ENCODE measurements around the gene SEC24B.

SEC24B gene

GRCh38 chr4:109433205-109434006 lies at the start of gene SEC24B:
TSS of gene SEC24B (plus strand) at chr4:109433815. CDS start at chr4:109433870, 55 bp downstream.
- DNase-seq (ENCODE audit: low read depth), result no peak

- DNase-seq (ENCODE audit: low read depth), result no peak
These were observed 49.8 kb upstream of the SEC24B start for GRCh38 chr4:109383823-109384222.

GRCh38 chr4:109385260-109385659 lies 48.4 kb upstream of the SEC24B start:
- DNase-seq (ENCODE audit: low read depth), result no peak

- no peak for DNase-seq (ENCODE audit: low read depth)
These were observed 44.1 kb upstream of the SEC24B start for GRCh38 chr4:109389369-109390114.

GRCh38 chr4:109390115-109390768 lies 43.4 kb upstream of the SEC24B start:
- no peak for DNase-seq (ENCODE audit: low read depth)

GRCh38 chr4:109395694-109396093 lies 37.9 kb upstream of the SEC24B start:
- no peak for DNase-seq (ENCODE audit: low read depth)

GRCh38 chr4:109398928-109399327 lies 34.7 kb upstream of the SEC24B start:
- DNase-seq (ENCODE audit: low read depth), result no peak

- DNase-seq (ENCODE audit: low read depth), result peak; percentile 16
These were observed 27.2 kb upstream of the SEC24B start for GRCh38 chr4:109406337-109406931.

GRCh38 chr4:109407027-109407737 lies 26.4 kb upstream of the SEC24B start:
- no peak for DNase-seq (ENCODE audit: low read depth)

- DNase-seq (ENCODE audit: low read depth), result no peak
These were observed 24.9 kb upstream of the SEC24B start for GRCh38 chr4:109408711-109409110.

- no peak for DNase-seq (ENCODE audit: low read depth)
These were observed 23.4 kb upstream of the SEC24B start for GRCh38 chr4:109410226-109410625.

GRCh38 chr4:109410776-109411175 lies 22.8 kb upstream of the SEC24B start:
- no peak for DNase-seq (ENCODE audit: low read depth)

GRCh38 chr4:109411964-109412363 lies 21.7 kb upstream of the SEC24B start:
- DNase-seq (ENCODE audit: low read depth), result no peak

GRCh38 chr4:109412776-109413175 lies 20.8 kb upstream of the SEC24B start:
- no peak for DNase-seq (ENCODE audit: low read depth)

- no peak for DNase-seq (ENCODE audit: low read depth)
These were observed 18.7 kb upstream of the SEC24B start for GRCh38 chr4:109414938-109415337.

GRCh38 chr4:109418588-109418987 lies 15.0 kb upstream of the SEC24B start:
- DNase-seq (ENCODE audit: low read depth), result no peak

GRCh38 chr4:109419679-109420078 lies 13.9 kb upstream of the SEC24B start:
- no peak for DNase-seq (ENCODE audit: low read depth)

GRCh38 chr4:109424093-109424841 lies 9.3 kb upstream of the SEC24B start:
- no peak for DNase-seq (ENCODE audit: low read depth)

GRCh38 chr4:109425405-109425804 lies 8.2 kb upstream of the SEC24B start:
- no peak for DNase-seq (ENCODE audit: low read depth)

- DNase-seq (ENCODE audit: low read depth), result no peak
These were observed 4.1 kb upstream of the SEC24B start for GRCh38 chr4:109429545-109429944.

GRCh38 chr4:109432203-109432602 lies 1.4 kb upstream of the SEC24B start:
- no peak for DNase-seq (ENCODE audit: low read depth)

All from HS-5 (cell line).